Liver (tissue), 3 donors: ENCODE results near the gene PDE4D.

Experiments used
- ATF3 ChIP-seq: IDR thresholded peaks from 2 replicates; pipeline ENCODE4 v1.6.1; 2016; ENCODE audit warnings: antibody characterized with exemption
- CTCF ChIP-seq: fragments of 150-350 bp; IDR thresholded peaks from 2 replicates; pipeline ENCODE4 v1.5.1; 2017; ENCODE audit warnings: improper control_type of control experiment, low read depth, low read length; ENCODE audit not compliant: missing input control
- EGR1 ChIP-seq, 2 donors: IDR thresholded peaks; 2 replicates each; pipeline ENCODE4 v1.6.1; 2016 to 2018; ENCODE audit warnings: antibody characterized with exemption in 2 of 2, low read depth in 2 of 2
- FOXA1 ChIP-seq: IDR thresholded peaks from 2 replicates; pipeline ENCODE4 v1.6.1; 2016; ENCODE audit warnings: antibody characterized with exemption
- GABPA ChIP-seq, 2 donors: IDR thresholded peaks in 1 of 2; conservative IDR thresholded peaks in 1 of 2; 2 replicates each; pipeline ENCODE4 v1.6.1; 2016; ENCODE audit warnings: antibody characterized with exemption in 2 of 2, mild to moderate bottlenecking in 1 of 2, moderate library complexity in 1 of 2
- HNF4A ChIP-seq, 2 donors: conservative IDR thresholded peaks; 2 replicates each; pipeline ENCODE4 v1.6.1; 2016; ENCODE audit warnings: antibody characterized with exemption in 2 of 2, mild to moderate bottlenecking in 2 of 2
- JUND ChIP-seq, 2 donors: IDR thresholded peaks; 2 replicates each; pipeline ENCODE4 v1.6.1; 2016; ENCODE audit warnings: antibody characterized with exemption in 2 of 2
- MAX ChIP-seq: IDR thresholded peaks from 2 replicates; pipeline ENCODE4 v1.6.1; 2016; ENCODE audit warnings: antibody characterized with exemption
- RAD21 ChIP-seq, 2 donors: IDR thresholded peaks; 2 replicates each; pipeline ENCODE4 v1.6.1; 2016; ENCODE audit warnings: antibody characterized with exemption in 2 of 2, mild to moderate bottlenecking in 2 of 2
- REST ChIP-seq: IDR thresholded peaks from 2 replicates; pipeline ENCODE4 v1.6.1; 2016; ENCODE audit warnings: antibody characterized with exemption, mild to moderate bottlenecking
- YY1 ChIP-seq: IDR thresholded peaks from 2 replicates; pipeline ENCODE4 v1.6.1; 2016; ENCODE audit warnings: antibody characterized with exemption, mild to moderate bottlenecking
- donor health status: healthy.
- donor health status: healthy.

- TF ChIP-seq CTCF (no peak), MAX (no peak), JUND (IDR thresholded peaks at IDR 0.05) (no peak), EGR1 (IDR thresholded peaks at IDR 0.05; ENCODE audit: low read depth in 2 of 2) (no peak), REST (no peak), FOXA1 (no peak), GABPA (IDR thresholded peaks at IDR 0.05 in 1 of 2, conservative IDR thresholded peaks at IDR 0.05 in 1 of 2) (no peak), YY1 (no peak), ATF3 (no peak), RAD21 (IDR thresholded peaks at IDR 0.05) (no peak), HNF4A (conservative IDR thresholded peaks at IDR 0.05) (no peak)
Observed at GRCh38 chr5:59081693-59082092, 811.8 kb downstream of the PDE4D start.
